HG03159 (cell line): ENCODE data around the gene CTAGE6.
"Not testable (repeated sequence)": the region's sequence is repeated elsewhere in the genome, so short reads cannot be mapped to it uniquely, and the experiment has no call there.

Experiments
- ATAC-seq: cut with Tn5 transposase; IDR thresholded peaks from one replicate; pipeline ENCODE4 v1.9.1; 2021; ENCODE audit warnings: mild to moderate bottlenecking, moderate library complexity; ENCODE audit not compliant: unreplicated experiment

CTAGE6 gene

DNA sequence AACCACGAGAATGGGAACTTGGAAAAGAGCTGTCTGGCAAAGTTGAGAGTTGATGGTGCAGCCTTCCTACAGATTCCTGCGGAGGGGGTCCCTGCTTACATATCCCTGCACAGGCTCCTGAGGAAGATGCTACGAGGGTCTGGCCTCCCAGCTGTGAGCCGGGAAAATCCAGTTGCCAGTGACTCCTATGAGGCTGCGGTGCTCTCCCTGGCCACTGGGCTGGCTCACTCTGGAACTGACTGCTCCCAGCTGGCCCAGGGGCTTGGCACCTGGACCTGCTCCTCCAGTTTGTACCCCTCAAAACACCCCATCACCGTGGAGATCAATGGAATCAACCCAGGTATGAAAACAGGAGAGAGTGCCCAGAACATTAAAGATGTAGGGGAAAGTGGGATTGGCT is 37.2 kb downstream of the CTAGE6 start:
- not testable (repeated sequence) for ATAC-seq

DNA sequence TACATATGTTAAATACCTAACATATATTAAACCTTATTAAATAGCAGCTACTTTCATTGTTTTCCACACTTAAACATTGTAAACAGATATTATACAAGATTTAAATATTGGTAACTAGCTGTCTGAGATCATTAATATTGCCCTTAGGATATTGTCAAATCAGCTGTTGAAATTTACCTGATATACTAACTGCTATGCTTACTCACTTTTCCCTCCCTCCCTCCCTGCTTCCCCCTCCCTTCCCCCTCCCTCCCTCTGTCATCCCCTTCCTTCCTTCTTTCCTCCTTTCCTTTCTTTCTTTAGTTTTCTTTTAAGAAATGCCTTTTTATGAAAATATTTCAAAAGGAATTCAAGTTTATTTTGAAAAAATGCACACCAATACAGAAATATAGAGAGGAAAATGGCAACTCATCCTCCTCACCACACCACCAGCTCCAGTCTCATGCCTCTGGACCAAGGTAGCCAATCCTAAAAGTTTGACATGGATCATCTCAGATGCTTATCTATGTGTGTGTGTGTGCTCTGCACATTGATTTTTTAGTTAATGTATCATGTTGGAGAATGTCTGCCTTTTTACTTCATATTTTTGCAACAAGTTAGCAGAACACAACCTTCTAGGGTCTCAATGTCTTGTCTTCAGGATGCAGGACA is 41.8 kb downstream of the CTAGE6 start:
- ATAC-seq, result not testable (repeated sequence)

DNA sequence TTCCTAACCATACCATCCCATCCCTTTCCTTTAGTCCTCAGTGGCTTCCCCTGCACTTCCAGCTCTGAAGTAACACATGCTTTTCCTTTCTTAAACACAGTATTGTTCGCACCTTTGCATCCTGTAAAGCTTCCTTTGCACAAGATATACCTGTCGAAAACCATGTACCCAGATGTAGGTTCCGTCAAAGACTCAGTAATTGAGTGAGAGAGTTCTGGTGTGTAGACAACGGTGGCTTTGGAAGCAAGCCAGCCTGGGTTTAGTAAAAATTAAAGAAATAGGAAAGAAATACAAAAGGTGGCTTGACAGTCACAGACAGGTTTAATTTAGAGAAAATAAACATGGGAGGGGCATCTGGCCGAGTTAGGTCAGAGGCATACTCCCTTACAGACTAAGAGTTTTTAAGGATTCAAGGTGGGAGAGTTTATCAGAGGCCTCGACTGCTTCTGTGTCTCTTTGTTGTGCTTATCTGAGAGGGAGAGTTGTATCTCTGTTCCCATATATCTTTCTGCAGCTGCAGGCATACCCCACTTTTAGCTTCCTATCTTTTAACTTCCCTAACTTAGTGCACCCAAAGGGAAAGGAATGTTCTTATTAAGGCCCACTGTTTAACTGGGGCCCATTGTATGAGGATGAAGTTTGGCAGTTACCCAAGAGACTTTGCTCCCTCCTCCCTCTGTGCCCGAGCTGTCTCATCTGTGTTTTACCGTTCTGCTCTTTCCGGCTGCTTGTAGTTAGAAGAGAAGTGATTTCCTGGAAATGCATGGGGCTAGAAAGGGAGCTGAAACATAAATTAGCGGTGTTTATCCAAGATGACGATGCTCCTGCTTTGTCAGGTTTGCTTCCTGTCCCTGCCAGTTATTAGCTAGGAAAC is 42.7 kb downstream of the CTAGE6 start:
- not testable (repeated sequence) for ATAC-seq

DNA sequence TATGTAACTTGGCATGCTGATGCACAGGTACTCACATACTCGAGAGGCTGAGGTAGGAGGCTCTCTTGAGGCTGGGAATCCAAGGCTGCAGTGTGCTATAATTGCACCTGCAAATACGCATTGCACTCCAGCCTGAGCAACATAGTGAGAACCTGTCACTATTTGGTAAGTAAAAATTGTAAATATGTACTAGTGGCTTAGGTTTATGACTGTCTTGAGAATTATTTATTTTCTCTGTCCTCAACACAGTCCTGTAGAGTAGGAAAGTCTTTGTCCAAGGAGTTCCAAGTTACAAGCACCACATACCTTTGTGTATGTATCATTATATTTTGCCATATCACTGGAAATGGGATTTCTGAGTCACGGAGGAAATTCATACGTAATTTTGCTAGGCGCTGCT is 45.1 kb downstream of the CTAGE6 start:
- not testable (repeated sequence) for ATAC-seq

DNA sequence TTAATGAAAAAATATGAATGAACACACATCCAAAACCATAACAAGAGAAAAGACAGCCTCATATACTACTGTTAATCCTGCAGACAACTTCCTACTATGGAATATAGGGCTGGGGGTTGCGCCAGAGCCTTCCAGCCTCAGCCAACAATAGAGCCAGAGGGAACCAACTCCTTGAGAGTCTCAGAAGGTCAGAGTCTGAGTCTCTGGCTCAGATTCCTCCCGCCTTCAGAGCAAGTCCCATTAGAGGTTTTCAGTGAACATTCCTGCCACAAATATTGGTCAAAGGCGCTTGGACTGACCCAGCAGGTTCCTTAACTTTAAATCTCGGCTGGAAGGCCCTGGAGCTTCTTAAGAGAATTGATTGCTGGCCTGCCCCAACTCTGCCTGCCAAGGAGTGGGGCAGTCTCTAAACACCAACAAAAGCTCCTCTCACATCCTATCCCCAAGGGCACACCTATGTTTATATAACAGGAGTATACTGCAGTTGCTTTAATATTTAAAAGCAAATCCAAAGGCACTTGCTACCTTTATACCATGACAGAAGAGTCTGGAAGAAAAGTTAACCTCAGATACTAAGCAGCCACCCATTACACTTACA is 45.7 kb downstream of the CTAGE6 start:
- not testable (repeated sequence) for ATAC-seq

DNA sequence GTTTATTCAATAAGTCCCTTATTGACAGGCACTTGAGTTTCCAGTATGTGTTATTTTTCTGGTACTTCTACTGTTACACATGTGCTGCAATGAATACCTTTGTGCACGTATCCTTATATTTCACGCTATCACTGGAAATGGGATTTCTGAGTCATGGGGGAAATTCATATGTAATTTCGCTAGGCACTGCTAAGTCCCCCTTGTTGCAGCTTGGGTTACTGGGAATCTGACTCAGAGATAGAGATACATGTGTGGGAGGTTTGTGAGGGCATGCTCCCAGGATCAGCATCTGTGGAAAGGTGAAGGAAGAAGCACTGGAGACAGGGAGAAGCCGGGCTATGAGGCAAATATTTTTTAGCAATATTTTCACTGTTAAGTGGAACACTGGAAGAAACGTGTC is 47.6 kb downstream of the CTAGE6 start:
- ATAC-seq, result not testable (repeated sequence)
